ENCODE results near the gene ARRDC2.

DNA sequence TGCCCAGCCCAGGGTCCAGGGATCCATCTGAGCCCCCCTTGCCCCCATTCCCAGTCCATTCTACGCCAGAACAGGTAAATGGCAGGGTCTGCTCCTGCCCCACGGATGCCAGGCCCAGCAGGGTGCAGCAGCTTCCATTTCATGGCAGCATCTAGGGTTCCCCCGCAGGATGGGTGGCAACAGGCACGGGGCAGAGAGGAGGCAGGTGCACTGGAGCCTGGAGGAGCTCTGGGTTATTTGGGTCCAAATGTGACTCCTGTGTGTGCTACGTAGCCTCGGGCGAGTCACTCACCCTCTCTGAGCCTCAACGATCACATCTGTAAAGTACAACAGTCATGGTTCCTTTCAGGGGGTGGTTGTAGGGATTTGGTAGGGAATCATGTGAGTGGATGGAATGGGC lies 51.3 kb downstream of the ARRDC2 start:
- no peak for TF ChIP-seq EZH2 (IDR thresholded peaks at IDR 0.05)
- TF ChIP-seq, protein P1, sequence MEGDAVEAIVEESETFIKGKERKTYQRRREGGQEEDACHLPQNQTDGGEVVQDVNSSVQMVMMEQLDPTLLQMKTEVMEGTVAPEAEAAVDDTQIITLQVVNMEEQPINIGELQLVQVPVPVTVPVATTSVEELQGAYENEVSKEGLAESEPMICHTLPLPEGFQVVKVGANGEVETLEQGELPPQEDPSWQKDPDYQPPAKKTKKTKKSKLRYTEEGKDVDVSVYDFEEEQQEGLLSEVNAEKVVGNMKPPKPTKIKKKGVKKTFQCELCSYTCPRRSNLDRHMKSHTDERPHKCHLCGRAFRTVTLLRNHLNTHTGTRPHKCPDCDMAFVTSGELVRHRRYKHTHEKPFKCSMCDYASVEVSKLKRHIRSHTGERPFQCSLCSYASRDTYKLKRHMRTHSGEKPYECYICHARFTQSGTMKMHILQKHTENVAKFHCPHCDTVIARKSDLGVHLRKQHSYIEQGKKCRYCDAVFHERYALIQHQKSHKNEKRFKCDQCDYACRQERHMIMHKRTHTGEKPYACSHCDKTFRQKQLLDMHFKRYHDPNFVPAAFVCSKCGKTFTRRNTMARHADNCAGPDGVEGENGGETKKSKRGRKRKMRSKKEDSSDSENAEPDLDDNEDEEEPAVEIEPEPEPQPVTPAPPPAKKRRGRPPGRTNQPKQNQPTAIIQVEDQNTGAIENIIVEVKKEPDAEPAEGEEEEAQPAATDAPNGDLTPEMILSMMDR (IDR thresholded peaks at IDR 0.05), result no peak
